ENCODE data around the gene ZFP36L1.

- TF ChIP-seq CTCF (IDR thresholded peaks at IDR 0.05 in 8 of 11, conservative IDR thresholded peaks at IDR 0.05 in 3 of 11) (peak in 5 of 11 experiments; percentile 34 to 66 (median 43)), POLR2AphosphoS5 (IDR thresholded peaks at IDR 0.05) (no peak), POLR2A (IDR thresholded peaks at IDR 0.05) (no peak)
Observed at GRCh38 chr14:68816943-68817430, 24.1 kb upstream of the ZFP36L1 start.

Data from spleen (tissue), 7 donors.